HG03039 (cell line): Measurements from ENCODE around the gene SMIM9.
"Not testable (repeated sequence)": the region's sequence is repeated elsewhere in the genome, so short reads cannot be mapped to it uniquely, and the experiment has no call there.

Experiments
- ATAC-seq: cut with Tn5 transposase; IDR thresholded peaks from one replicate; pipeline ENCODE4 v1.9.1; 2021; ENCODE audit warnings: mild to moderate bottlenecking, moderate library complexity; ENCODE audit not compliant: unreplicated experiment

Gene SMIM9

GRCh38 chrX:154816326-154816898 lies 18.1 kb downstream of the SMIM9 start:
- not testable (repeated sequence) for ATAC-seq

GRCh38 chrX:154815274-154815818 lies 19.1 kb downstream of the SMIM9 start:
- no peak for ATAC-seq

DNA sequence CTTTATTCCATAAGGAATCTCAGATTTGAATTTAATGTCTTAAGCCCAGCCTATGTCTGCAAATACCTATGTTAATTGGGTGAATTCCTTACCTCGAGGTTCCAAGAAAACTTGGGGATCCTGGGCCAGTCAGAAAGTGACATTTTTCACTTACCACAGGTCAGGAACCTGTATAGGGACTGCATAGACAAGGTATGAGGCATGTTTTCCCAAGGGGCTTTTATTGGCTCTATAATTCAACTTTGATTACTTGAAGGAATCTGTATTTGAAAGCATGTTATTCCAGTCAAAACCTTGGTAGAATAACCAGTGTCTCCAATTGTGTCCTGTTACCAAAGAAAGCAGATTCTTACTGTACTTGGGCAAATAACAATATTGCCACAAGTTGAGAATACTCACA lies 20.7 kb downstream of the SMIM9 start:
- no peak for ATAC-seq

DNA sequence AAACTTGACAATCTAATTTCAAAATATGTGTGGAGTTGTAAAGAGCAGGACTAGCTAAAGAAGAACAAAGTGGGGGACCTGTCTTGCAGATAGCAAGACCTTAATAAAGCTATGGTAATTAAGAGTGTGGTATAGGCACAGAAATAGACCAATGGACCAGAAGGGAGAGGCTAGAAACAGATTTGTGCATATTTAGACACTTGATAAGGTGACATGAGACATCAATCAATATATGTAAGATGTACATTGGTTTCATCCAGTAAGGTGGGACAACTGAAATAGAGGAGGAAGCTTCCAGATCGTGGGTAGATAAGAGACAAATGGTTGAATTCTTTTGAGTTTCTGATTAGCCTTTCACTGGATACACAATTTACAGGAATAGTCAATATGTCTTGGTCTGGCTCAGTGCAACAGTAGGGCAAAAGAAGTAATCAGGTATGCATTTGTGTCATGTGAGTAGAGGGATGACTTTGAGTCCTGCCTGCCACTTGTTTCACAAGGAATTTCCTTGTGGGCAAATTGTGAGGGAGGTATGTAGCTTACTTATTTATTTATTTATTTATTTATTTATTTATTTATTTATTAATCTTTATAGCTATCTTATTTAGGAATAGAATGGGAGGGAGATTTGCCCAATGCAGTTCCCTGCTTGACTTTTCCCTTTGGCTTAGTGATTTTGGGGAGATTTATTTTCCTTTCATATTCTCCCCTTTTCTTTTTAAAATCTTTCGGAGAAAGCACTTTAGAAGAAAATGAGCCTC lies 21.9 kb downstream of the SMIM9 start:
- no peak for ATAC-seq

DNA sequence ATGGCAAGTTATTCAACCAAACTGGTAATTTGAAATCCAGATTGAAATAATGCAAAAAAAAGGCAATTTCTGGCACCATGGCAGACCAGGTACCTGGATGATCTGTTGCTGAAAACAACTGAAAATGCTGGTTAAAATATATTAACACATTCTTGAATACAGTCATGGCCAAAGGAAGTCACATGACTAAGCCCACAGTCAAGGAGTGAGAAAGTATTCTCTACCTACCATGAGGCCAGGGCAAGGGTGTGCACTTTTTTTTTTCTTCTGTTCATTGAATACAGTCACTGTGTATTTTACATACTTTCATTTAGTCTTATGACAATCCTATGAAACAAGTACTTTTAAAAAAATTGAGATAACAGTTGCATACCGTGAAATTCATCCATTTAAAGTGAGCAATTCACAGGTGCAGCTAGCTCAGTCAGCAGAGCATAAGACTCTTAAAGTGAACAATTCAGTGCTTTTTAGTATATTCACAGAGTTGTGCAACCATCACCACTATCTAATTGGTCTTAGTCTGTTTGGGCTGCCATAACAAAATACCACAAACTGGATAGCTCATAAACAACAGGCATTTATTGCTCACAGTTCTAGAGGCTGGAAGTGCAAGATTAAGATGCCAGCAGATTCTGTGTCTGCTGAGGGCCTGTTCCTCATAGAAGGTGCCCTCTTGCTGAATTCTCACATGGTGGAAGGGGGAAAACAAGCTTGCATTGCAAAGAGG lies 24.4 kb downstream of the SMIM9 start:
- ATAC-seq = no peak

DNA sequence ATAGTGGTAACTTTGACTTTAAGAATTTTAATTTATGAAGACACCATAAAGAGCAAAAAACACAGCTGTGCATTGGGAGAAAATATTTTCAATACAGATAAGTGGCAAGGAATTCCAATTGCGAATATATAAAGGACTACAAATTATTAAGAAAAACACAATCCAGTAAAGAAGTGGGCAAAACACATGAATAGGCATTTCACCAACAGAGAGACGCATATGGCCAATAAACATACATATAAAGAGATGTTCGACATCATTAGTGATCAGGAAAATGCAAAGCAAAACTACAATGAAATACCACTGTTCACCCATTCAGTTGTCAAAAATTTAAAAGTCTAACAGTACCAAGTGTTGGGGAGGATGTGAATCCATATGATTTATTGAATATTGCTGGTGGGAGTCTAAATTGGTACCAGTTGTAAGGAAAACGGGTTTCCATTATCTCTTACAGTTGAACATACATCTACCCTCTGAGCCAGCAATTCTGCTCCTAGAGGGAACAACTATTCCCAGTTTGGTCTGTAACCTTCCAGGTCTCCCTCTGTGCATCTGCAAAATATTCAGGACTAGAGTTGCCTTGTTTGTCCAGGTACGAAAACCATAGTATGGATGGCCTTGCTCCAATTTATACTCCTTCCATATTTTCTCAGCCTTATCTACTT lies 27.5 kb downstream of the SMIM9 start:
- no peak for ATAC-seq

GRCh38 chrX:154805696-154806091 lies 28.8 kb downstream of the SMIM9 start:
- no peak for ATAC-seq

DNA sequence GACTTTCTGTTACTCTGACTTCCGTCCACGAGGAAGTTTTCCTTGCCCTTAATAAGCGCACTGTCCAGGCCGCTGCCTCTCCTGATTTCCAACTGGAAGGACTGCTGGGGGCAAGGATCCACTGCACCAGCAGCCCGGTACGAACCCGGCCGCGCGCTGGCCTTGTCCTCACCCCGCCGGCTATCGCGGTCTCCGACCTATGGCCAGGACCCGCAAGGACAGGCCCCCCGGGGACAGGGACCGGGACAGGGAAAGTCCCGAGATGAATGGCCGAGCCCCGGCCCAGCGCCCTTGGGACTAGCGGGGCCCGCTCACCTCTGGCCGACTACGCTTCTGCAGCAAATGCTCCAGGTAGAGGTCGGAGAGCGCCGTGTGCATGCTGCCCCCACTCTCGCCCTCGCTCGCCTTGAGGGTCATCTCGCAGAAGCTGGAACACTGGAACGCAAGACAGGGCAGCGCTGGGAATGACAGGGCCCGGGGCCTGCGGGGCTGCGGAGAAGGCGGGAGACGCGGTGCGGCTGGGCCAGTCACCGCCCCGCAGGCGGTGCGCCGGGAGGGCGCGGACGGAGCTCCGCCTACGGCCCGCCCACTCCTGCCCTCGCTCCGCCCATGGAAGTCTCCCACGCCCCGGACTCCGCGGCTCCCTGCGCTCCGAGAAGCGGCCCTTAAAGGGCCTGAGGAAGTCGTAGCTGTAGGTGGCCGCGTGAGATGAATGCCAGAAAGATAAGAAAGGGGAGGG lies 29.3 kb downstream of the SMIM9 start, which contains the start of gene MPP1:
TSS of gene MPP1 (minus strand) at position 529 of the 739 bp plus-strand sequence. CDS start at position 417, 112 bp downstream.
- ATAC-seq = peak; percentile 91

DNA sequence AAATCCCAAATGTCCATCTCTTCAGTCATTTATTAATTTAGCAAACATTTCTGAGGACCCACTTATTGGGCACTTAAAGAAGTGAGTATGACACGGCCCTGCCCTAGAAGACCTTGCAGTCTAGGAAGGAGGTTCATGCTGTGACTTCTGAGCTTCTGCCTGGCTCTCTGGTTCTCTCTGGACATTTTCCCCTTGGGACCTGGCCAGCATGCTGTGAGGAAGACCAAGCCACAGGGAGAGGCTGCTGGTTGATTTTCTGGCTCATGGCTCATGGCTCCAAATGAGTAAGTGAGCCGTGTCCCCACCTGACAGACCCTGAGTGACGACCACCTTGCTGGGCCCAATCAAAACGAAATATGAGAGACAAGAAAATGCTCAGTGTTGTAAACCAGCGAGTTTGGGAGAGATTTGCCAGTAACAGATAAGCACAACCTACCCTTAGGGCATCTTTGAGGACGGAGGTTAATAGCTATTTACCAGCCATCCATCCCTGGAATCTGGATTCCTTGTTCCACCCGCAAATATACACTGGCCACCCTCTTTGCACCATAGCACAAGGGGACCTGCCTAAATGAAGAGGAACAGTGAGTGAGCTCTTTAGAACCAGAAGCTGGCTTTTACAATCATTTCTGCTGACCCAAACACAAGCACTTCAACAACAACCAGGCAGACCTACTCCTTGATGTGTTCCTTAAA lies 30.1 kb downstream of the SMIM9 start:
- ATAC-seq = no peak

- no peak for ATAC-seq
These were observed 31.5 kb downstream of the SMIM9 start for GRCh38 chrX:154802947-154803346.

GRCh38 chrX:154800478-154801210 lies 33.8 kb downstream of the SMIM9 start:
- no peak for ATAC-seq

DNA sequence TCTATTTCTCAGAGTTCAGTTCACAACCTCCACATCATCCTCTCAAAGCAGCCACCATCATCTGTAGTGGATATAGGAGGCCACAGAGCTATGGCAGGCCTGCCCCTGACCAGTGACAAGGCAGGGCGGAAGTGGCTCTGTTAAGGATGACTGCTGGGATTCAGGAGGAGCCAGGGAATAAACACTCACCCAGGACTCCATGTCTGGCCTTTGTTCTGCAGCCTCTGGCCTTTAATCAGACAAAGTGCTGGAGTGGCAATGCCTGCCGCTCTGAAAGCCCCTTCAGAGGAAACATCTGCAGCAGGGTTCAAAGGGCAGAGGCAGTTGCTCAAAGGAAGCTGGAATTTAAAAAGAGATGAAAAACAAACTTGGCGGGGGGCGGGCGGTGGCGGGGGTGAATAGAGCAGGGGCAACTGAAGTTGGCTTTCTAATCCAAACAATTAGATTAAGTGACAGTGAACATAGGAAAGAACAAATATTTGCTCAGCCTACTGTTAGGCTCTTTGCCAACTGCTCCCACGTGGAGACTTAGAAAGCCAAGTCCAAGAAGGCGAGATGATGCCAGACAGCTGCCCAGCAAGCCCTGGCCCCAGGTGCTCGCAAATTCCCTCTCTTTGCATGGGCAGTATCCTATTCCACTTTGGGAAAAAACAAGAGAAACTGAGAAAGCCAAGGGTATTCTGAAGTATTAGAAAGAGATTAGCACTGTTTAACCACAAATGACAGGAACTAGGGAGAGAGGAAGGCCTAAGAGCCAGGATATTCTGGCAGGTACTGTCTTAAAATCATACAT lies 34.7 kb downstream of the SMIM9 start:
- ATAC-seq = no peak

DNA sequence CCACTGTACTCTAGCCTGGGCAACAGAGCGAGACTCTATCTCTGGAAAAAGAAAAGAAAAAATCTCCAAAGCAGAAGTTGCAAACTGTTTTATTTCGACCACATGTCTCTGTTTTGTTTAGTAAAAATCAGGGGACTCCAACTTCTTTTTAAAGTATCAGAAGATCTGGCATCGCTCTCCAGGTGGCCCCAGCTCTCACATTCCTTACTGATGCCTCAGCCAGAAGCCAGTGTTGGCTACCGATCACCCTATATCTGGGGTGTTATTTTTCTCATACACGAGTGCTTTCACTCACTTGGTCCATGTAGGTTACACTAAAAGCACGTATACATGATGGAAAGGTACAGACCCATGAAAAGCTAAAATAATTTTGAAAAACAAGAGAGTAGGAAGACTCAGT lies 37.5 kb downstream of the SMIM9 start:
- ATAC-seq = no peak

DNA sequence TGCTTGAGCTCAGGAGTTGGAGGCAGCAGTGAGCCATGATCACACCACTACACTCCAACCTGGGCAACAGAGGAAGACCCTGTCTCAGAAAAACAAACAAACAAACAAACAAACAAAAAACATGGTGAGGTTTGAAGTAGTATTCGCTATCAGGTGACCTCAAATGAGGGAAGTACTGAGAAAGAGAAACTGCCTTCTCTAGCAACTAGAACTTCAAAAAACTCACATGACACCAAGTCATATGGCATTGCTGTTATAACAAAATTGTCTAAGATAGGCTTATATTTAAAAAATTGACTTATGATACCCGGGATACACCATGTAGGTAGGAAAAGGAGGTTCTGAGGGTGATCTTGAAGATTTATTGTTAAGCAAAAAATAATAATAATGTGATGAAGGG lies 39.4 kb downstream of the SMIM9 start:
- ATAC-seq = no peak

GRCh38 chrX:154793084-154793795 lies 41.2 kb downstream of the SMIM9 start:
- ATAC-seq = no peak

GRCh38 chrX:154791939-154792338 lies 42.5 kb downstream of the SMIM9 start:
- ATAC-seq = no peak

- ATAC-seq = no peak
These were observed 43.0 kb downstream of the SMIM9 start for GRCh38 chrX:154791467-154791866.

DNA sequence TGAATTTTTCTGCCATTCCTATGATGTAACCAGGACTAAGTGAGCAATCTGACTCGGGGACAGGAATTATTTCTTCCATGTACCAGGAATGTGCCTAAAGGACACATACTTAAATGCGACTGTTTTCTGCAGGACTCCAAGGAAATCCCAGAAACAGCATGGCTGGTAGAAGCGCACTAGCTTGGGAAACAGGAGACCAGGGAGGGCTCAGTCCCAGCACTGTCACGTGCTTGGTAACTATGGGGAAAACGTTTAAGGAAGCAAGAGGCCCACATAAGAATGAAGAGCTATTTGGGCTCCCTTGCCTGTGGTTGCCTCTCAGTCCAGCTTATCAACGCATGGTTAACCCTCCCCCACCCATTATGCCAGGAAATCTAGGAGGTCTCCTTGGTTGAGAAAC lies 48.7 kb downstream of the SMIM9 start:
- ATAC-seq = no peak
